SKM-1 (cell line): ENCODE data around the gene LRP5.

Experiments
- DNase-seq: peaks from one replicate; lab custom pipeline; 2025; ENCODE audit not compliant: unreplicated experiment; lab: John Stamatoyannopoulos, UW

The LRP5 gene

DNA sequence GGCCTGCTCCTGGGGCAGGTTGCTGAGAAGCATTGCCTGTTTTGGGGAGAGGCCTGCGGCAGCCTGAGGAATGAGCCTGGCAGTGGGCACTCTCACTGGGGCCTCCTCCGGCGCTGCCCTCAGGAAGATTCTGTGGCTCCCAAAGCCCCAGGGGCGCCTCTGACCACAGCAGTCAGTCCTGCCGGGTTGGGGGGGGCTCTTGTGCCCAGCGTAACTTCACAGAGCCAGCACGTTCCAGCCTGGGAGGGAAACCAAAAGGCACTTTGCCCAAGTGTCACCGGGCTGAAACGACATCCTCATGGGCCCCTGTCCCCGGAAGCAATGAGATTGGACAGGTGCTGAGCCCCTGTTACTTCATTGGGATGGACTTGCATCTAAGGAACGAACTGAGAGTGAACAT is 4.3 kb upstream of the LRP5 start:
- DNase-seq: no peak

DNA sequence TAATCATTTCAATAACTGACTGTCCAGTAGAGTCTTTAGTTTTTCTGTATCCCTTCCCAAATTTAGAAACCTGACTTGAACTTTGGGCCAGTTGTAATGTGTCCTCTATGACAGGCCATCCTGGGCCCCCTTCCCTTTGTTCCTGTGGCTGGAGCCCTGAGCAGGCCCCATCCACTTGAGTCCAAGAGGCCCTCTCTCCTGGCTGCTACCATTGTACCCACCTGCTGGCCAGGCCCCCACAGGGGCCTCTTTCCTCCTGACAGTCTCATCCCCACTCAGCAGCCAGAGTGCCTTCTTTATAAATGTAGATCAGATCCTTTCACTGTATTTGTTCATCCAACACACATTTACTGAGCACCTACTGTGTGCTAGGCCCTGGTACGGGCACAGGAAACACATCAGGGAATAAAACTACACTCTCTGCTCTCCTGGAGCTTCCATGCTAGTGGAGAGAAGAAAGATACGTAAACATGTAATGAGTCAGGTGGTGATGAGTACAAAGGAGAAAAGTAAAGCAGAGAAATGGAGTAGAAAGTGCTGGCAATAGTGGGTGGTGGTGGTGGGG is 2.7 kb upstream of the LRP5 start:
- DNase-seq: no peak

DNA sequence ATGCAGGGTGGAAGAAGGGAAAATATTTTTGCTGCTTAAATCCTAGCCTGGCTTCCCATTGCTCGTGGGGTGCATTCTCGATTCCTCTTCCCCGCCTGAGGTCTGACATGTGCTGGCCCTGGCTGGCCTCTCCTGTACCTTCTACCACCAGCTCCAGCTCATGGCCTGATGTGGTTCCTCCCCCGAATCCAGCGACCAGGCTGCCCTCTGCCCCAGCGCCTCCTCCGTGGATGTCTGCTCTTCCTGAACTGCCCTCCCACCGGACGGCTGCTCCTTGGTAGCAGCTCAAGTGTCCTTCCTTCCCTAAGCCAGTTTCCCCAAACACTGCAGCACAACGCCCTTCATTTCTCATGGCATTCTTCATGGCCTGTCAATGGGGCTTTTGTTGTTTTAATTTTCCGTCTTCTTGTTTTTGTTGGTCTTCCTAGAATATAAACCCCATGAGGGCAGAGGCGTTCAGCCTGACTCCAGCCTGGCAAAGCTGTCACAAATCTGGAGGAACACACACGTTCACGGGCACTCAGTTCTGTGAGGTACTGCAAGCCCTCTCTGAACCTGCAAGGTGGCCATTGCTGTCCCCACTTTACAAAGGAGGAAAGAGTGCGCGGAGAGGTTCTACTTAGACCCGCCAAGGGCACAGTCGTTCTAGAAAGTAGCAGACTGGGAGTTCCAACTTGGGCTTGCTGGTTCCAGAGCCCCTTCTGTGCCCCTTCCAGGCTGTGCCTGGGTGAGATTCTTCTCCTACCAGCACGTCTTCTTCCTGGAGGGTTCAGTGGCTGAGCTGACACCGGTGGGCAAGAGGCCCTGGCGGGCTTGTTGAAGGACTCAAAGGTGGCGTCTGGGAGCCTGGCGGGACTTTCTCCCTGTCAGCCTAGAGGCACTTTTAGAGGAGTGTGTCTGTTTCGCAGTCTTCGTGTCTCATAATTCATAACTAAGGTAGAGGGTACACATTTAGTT is 953 bp upstream of the LRP5 start:
- no peak for DNase-seq

DNA sequence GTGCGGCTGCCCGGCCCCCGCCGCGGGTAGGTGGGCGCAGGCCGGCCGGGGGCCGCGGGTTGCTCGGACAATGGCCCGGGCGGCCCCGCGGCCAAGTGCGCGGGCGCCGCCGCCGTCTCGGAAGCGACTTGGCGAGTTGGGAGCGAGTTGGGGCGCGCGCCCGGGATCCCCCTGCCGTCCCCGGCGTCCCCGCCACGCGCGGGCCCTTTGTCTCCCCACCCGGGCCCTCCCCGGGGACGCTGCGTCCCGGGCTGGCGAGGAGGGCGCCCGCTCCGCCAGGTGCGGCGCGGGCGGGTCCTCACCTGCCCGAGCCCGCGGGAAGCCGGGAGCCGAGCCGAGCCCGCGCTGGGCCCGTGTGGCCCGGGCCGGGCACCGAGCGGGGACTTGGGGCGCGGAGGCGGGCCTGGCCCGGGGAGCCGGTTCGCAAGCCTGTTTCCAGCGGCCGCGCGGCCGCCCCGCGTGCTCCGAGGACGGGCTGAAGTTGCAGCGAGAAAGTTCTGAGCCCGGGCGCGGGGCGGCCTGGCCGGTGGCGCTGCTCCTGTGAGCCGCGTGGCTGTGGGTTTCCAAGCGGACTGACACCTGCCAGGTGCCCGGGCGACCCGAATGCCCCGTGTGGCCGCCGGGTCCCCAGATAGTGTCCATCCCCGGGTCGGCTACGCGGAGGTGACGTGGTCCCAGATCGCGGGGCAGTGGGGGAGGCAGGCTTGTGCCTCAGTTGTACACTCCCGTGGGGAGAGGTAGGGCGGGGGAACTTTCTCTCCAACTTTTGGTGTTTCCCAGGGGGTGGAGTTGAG is 586 bp downstream of the LRP5 start:
- no peak for DNase-seq

DNA sequence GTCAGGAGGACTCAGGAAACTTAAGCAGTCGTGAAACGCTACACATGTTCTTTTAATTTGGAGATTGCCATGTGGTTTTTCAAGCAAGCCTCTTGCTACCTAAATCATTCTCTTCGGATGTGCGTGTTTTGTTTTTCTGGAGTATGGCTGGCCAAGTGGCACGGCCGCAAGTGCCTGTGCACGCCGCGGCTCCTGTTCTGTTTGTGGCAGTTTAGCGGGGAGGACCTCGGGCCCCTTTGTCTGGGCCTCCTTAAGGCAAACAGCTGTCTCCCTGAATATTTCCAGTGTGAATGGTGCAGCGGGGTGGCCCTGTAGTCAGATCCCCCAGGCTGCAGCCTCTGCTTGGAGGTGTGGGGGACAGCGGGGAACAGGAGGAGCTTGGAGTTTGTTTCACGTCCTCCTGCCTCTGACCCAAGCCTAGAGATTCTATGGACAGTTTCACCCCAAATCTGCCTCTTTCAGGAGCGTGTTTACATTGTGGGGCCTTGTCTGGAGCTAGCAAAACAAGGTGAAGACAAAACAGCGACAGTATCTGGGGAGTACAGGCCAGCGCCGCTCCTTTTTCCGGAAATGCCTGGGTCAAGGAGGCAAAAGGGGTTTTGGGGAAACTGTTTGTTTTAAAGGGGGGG is 1.3 kb downstream of the LRP5 start:
- no peak for DNase-seq

DNA sequence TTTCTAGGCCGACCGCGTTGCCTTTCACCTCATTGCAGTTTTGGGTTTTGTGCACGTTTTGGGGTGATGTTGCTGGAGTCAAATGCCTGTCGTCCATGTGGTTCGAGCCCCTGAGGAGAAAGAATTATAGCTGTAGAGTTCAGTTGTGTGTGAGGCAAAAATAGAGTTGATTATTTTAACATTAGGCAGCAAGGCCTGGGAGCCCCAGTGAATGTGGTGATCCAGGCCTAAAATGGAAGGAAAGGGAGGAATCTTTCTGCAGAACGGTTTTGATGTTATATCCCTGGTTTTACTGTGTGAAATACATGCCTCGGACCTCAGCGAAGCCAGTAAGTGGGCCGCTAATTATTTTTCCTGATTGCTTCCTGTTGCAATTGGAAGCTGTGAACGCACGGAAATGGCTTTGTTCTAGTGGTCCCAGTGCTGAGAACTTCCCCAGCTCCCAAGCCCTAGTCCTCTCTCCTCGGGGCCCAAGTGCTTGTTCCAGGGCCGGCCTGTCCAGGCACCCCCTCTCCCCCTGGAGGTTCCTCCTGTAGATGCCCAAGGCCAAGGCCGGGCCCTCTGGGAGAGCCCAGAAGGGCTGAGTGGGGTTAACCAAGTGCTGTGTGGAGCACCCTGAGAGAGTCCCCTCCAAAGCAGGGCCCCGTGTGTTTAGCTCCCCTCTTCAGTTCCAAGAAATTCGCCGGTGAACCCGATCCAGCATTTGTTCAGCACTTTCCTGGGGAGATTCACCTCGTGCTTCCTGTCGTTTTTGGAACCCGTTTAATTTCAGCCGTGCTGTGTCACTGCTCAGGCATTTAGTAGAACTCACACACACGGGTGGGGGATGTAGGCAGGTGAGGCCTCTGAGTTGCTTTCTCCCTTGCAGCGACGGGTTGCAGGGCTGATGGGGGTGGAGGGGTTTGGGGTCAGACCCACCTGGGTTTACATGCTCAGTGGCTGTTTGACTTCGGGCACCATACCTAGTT is 2.1 kb downstream of the LRP5 start:
- DNase-seq: no peak

DNA sequence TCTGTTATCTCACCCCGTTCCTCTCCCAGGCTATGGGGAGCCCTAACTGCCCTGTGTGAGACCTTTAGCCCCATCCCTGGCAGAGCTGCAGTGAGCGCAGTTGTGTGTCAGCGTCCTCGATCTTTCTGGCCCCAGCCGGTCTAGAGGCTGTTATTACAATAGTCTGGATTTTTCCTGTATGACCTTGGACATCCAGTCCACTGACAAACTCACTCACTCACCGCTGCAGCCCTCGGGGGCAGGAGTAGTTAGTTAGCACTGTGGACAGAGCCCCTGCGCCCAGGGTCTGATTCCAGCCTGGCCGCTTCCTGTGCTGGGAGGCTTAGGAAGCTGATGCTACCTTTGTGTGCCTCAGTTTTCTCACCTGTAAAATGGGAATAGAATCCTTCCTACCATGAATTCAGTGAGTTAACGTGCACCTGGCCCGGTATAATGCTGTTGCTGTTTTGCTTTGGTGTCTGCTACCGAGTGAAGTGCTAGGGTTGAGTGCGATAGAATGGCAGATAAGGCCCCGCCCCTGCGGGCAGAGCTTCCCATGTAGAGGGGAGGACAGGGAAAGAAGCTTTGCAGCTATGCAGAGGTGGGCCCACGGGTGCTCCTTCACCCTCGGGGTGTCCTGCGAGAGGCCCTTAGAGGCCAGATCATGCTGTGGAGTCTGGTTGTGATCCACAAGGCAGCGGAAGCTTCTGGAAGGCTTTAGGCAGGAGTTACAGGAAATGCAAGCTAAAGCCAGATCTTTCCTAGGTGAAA is 3.0 kb downstream of the LRP5 start:
- DNase-seq: no peak

DNA sequence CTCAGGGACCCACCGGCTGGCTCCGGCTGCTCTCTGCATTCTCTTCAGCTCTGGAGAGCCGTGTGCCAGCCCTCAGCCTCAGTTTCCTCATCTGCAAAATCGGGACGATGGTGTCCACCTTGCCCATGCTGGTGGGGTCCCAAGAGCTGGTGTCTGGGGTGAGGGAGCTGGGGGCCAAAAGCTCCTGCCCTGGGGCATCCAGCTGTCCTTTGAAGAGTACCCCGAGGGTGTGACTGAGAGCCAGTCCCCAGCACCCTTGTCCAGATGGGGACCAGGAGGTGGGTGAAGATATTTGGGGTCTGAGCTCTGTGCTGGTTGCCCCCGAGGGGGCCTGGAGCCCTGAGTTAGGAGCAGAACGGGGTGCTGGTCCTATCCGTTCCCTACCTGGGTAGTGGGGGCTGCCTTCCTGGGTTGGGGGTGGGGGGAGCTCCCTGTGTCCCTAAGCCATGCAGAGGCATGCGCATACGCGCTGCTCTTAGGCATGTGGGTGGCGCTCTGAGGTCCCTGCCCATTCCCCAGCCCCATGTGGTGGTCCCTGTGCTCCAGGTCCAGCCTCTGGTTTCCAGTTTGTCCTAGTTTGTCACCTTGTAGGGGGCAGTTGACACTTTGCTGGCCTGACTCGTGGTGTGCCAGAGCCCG is 4.9 kb downstream of the LRP5 start:
- no peak for DNase-seq

GRCh38 chr11:68321293-68322051 is 9.1 kb downstream of the LRP5 start:
- DNase-seq: no peak

- DNase-seq: no peak
These were observed 9.7 kb downstream of the LRP5 start for GRCh38 chr11:68322052-68322430.

GRCh38 chr11:68324241-68324640 is 11.8 kb downstream of the LRP5 start:
- no peak for DNase-seq

- DNase-seq: no peak
These were observed 12.3 kb downstream of the LRP5 start for GRCh38 chr11:68324695-68325094.

DNA sequence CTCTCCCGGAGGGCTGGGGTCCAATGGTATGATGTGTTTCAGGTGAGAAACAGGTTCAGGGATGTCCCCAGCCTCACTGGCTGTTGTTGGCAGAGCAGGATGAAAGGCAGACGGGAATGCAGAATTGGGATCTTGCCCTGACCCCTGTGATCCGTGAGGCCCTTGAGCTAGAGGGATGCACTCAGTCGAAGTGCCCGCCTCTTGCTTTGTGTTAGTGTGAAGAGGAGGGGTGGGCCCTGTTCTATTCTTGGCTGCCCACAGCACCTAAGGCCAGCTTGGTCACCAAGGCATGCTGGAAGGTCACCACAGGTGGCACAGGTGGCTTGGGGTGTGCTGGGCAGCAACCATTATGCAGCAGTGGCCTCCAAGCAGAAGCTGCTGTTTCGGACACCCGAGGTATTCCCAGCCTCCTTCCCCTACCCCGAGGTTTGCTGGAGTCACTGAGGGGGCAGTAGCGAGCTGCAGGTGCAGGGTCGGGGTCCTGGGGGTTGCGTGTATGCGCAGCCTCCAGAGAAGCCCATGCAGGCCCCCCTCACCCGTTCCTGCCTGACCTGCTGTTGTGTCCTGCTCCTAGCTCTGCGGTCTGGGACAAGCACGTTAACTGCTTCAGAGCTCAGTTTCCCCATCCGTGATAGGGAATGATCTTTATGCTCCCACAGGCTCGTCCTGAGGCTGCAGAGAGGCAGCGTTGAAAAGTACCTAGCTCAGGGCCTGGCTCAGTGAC is 13.0 kb downstream of the LRP5 start:
- no peak for DNase-seq

DNA sequence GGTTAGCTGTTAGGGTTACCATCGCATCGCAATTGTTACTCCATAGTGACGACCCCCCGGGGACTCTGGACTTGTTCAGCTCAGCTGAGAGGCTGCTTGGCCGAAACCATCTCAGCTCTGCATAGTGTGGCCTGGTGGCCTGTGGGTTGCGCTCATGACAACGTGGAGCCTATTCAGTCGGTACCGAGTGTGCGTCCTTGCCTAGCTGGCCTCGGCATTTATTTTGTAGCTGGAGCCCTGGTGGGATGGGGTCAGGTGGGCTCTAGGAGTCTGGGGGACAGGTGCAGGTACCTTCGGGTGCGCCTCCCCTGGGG is 13.5 kb downstream of the LRP5 start:
- DNase-seq: no peak

DNA sequence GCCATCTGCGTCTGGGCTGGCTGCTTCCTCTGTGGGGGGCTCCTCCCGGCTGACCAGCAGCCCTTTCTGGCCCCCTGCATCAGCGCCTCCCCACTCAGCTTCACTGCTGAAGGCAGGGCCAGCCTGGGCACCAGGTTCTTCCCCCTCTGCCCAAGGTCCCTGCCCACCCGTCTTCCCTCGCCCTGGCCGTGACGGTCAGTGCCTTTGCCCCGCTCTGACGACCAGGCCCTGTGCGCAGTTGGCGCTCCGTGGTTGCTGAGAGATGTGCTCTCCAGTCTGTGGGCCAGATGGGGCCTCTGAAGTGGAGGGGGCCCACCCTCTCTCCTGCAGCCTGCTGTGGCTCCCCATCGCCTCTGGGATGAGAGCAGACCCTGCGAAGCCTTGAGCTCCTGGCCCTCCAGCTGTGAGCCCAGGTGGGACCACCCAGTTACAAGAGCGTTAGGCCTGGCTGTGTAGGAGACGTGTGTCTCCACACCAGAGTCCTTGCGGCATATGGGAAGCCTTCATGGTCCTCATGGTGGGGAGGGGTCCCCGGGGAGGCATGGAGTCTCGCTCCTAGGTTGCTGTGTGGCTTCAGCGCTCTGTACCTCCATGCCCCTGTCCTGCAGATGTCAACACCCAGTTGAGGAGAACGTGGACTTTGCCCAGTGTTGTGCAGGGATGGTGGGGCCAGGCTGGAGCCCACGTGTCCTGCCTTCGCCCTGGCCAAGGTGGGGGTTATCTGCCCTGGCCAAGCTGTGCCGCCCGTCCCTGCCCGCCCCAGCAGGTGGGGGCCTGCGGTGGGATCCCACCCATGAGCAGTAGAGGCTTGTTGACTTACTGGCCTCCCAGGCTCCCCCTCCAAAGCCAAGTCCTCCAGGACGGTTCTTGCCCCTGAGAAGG is 14.2 kb downstream of the LRP5 start:
- DNase-seq: no peak

DNA sequence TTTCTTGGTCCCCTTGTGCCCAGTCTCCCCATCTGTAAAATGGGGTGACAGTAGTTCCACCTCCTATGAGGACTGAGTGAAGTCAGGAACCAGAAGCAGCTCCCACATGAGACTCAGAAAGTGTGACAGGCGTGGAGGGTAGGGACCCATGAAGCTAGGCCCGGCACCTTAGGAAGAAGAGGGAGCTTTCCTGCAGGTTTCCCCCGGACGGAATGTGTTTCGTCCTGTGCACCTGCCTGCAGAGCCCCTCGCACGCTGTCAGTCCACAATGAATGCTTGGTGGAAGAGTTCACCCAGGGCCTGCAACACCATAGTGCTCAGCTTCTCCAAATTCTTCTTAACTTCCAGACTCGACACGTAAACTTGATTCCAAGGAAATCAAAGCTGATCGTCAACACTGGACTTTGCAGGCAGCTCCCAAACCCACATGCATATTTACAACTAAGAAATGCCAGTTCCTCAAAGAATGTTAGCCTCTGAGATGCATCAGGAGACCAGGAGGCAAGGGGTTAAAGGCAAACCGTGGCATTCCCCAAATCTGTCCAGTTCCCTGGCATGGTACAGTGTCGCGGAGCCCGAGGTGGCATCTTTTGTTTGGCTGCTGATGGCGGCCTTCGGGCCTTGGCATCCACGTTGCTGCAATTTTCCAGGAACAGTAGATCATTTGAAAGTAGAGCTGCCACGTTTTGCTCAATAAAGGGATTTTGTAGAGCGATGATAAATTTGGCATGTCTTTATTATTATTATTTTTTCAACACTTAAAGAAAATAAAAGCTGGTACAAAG is 15.4 kb downstream of the LRP5 start:
- no peak for DNase-seq
